ENCODE measurements around the gene TCF7L1.

The TCF7L1 gene

GRCh38 chr2:85159589-85159988 is 26.4 kb downstream of the TCF7L1 start:
- no peak for DNase-seq (ENCODE audit: low spot score)
- in situ Hi-C loops (cut with MboI; ENCODE audit: low pct_unique_long_range_greater_than_20kb, low sequenced_read_pairs, unreplicated experiment), result no loop called here
- no peak for TF ChIP-seq CTCF (IDR thresholded peaks at IDR 0.05; ENCODE audit: extremely low read depth, insufficient read depth, missing control alignments)

- DNase-seq (ENCODE audit: low spot score), result no peak
- in situ Hi-C loops (cut with MboI; ENCODE audit: low pct_unique_long_range_greater_than_20kb, low sequenced_read_pairs, unreplicated experiment), result no loop called here
- TF ChIP-seq CTCF (IDR thresholded peaks at IDR 0.05; ENCODE audit: extremely low read depth, insufficient read depth, missing control alignments), result no peak
Measured at GRCh38 chr2:85160966-85161960, 28.1 kb downstream of the TCF7L1 start.

- in situ Hi-C loops (cut with MboI; ENCODE audit: low pct_unique_long_range_greater_than_20kb, low sequenced_read_pairs, unreplicated experiment), result no loop called here
- no peak for DNase-seq (ENCODE audit: low spot score)
- TF ChIP-seq CTCF (IDR thresholded peaks at IDR 0.05; ENCODE audit: extremely low read depth, insufficient read depth, missing control alignments), result no peak
Measured at GRCh38 chr2:85162746-85163301, 29.6 kb downstream of the TCF7L1 start.

- DNase-seq (ENCODE audit: low spot score), result no peak
- in situ Hi-C loops (cut with MboI; ENCODE audit: low pct_unique_long_range_greater_than_20kb, low sequenced_read_pairs, unreplicated experiment), result no loop called here
- TF ChIP-seq CTCF (IDR thresholded peaks at IDR 0.05; ENCODE audit: extremely low read depth, insufficient read depth, missing control alignments), result no peak
Measured at GRCh38 chr2:85163675-85164074, 30.5 kb downstream of the TCF7L1 start.

GRCh38 chr2:85164145-85164569 is 31.0 kb downstream of the TCF7L1 start:
- TF ChIP-seq CTCF (IDR thresholded peaks at IDR 0.05; ENCODE audit: extremely low read depth, insufficient read depth, missing control alignments), result no peak
- in situ Hi-C loops (cut with MboI; ENCODE audit: low pct_unique_long_range_greater_than_20kb, low sequenced_read_pairs, unreplicated experiment), result no loop called here
- no peak for DNase-seq (ENCODE audit: low spot score)

- in situ Hi-C loops (cut with MboI; ENCODE audit: low pct_unique_long_range_greater_than_20kb, low sequenced_read_pairs, unreplicated experiment), result no loop called here
- TF ChIP-seq CTCF (IDR thresholded peaks at IDR 0.05; ENCODE audit: extremely low read depth, insufficient read depth, missing control alignments), result no peak
- DNase-seq (ENCODE audit: low spot score), result no peak
Measured at GRCh38 chr2:85165088-85165690, 32.0 kb downstream of the TCF7L1 start.
